Astrocyte (in vitro differentiated cells and primary cell): ENCODE measurements around the gene DDR2.

Experiments used
- EZH2 ChIP-seq: IDR thresholded peaks from 2 replicates; pipeline ENCODE4 v1.6.1; 2012; ENCODE audit warnings: mild to moderate bottlenecking, low read length, inconsistent platforms; ENCODE audit not compliant: insufficient read depth
- TF ChIP-seq, protein P1 (sequence below): IDR thresholded peaks from 2 replicates; pipeline ENCODE4 v1.5.1; 2011; ENCODE audit warnings: low read depth, mild to moderate bottlenecking, inconsistent platforms, low read length, moderate library complexity; ENCODE audit not compliant: insufficient read depth

DNA sequence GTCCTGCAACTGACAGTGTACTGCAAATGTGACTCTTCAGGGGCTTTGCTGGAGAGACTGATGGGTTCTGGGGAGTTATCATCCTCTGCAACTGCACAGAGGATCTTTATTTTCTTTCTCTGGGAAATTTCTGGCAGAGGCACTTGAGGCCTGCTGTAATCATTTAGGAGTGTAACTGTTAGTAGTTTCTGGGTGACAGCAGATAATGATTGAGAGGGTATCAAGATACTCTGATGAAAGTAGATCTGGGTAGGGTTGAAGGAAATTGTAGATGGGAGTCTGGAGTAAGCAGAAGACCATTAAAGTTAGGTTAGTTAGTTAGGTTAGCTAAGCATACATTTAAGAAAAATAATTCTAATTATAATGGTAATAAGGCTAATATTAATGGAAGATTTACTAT, 11.0 kb upstream of the DDR2 start:
- TF ChIP-seq, protein P1, sequence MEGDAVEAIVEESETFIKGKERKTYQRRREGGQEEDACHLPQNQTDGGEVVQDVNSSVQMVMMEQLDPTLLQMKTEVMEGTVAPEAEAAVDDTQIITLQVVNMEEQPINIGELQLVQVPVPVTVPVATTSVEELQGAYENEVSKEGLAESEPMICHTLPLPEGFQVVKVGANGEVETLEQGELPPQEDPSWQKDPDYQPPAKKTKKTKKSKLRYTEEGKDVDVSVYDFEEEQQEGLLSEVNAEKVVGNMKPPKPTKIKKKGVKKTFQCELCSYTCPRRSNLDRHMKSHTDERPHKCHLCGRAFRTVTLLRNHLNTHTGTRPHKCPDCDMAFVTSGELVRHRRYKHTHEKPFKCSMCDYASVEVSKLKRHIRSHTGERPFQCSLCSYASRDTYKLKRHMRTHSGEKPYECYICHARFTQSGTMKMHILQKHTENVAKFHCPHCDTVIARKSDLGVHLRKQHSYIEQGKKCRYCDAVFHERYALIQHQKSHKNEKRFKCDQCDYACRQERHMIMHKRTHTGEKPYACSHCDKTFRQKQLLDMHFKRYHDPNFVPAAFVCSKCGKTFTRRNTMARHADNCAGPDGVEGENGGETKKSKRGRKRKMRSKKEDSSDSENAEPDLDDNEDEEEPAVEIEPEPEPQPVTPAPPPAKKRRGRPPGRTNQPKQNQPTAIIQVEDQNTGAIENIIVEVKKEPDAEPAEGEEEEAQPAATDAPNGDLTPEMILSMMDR: no peak
- TF ChIP-seq EZH2: no peak
